Vagina (tissue), 2 donors: ENCODE results near the gene IFNGR1. TPM values are rescaled to one million over a fixed set of nuclear protein-coding genes. Genes with fewer than 3 reads are reported as not detected.
"Not testable (repeated sequence)": the region's sequence is repeated elsewhere in the genome, so short reads cannot be mapped to it uniquely, and the experiment has no call there.

ENCODE experiments used
- DNase-seq, 2 donors: peaks; one replicate each; pipeline ENCODE4 v3.0.0-alpha.2; 2017; ENCODE audit errors: extremely low spot score in 2 of 2
- H3K27ac ChIP-seq: fragments of 200-600 bp; sonication (generic); one replicate; pipeline ENCODE4 v1.5.1; 2019
- H3K27me3 ChIP-seq: fragments of 200-600 bp; sonication (generic); one replicate; pipeline ENCODE4 v1.5.1; 2019
- H3K36me3 ChIP-seq, 2 donors: fragments of 200-600 bp; sonication (generic); one replicate each; pipeline ENCODE4 v1.5.1; 2017 to 2019
- H3K4me1 ChIP-seq: fragments of 200-600 bp; sonication (generic); one replicate; pipeline ENCODE4 v1.5.1; 2019
- H3K4me3 ChIP-seq, 2 donors: fragments of 200-600 bp; sonication (generic); 1 replicate in 1 of 2; 2 replicates in 1 of 2; pipeline ENCODE4 v1.5.1; 2016 to 2019
- H3K9me3 ChIP-seq: fragments of 200-600 bp; sonication (generic); one replicate; pipeline ENCODE4 v1.5.1; 2019
- POLR2A ChIP-seq, 2 donors: fragments of 450-650 bp; IDR thresholded peaks; one replicate each; pipeline ENCODE4 v1.6.1; 2017; ENCODE audit warnings: antibody characterized with exemption in 2 of 2, mild to moderate bottlenecking in 2 of 2, moderate library complexity in 2 of 2
- POLR2AphosphoS5 ChIP-seq, 2 donors: sonication (generic); formaldehyde crosslinking; IDR thresholded peaks; one replicate each; pipeline ENCODE4 v1.9.0; 2017; ENCODE audit warnings: antibody characterized with exemption in 2 of 2, mild to moderate bottlenecking in 2 of 2, low read depth in 1 of 2; ENCODE audit not compliant: insufficient read depth in 1 of 2
- intact Hi-C: fragments of 100-400 bp; cut with DNase I; formaldehyde crosslinking; loops from one replicate; pipeline ENCODE4 v1.15.1; 2023
- total RNA-seq: library from RNA; depleted of rRNA; stranded (reverse); fragments of >200 nt; gene quantifications from one replicate; pipeline ENCODE4 v1.2.3, GENCODE V29; 2016
- TF ChIP-seq, protein P1 (sequence below), 3 experiments: fragments of 450-650 bp in 2 of 3; fragments of 200-600 bp in 1 of 3; sonication (generic) in 1 of 3; IDR thresholded peaks; one replicate each; pipeline ENCODE4 v1.5.1; 2017 to 2019; ENCODE audit warnings: antibody characterized with exemption in 3 of 3, mild to moderate bottlenecking in 2 of 3, moderate library complexity in 2 of 3

IFNGR1 gene
- total RNA-seq, 1 donor from 2014 or later: 76.6 TPM

DNA sequence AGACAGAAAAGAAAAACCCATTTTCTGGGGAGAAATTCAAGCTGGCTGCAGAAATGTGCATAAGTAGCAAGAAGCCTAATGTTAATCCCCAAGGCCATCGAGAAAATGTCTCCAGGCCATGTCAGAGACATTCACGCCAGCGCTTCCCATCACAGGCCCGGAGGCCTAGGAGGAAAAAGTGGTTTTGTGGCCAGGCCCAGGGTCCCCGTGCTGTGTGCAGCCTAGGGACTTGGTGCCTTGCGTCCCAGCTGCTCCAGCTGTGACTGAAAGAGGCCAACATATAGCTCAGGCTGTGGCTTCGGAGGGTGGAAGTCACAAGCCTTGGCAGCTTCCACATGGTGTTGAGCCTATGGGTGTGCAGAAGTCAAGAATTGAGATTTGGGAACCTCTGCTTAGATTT, 10.9 kb downstream of the IFNGR1 start:
- Histone ChIP-seq H3K4me1 (peaks cover 54% of the 10 kb centered on the region), H3K4me3 (no peak overlapping the region), H3K27me3 (no peaks in the 10 kb centered on the region), H3K9me3 (no peaks in the 10 kb centered on the region), H3K27ac (no peak overlapping the region), H3K36me3 (peaks cover 0 to 34% of the 10 kb centered on the region in 2 donors)
- TF ChIP-seq POLR2AphosphoS5 (IDR thresholded peaks at IDR 0.05; ENCODE audit: insufficient read depth in 1 of 2, low read depth in 1 of 2) (no peak), POLR2A (IDR thresholded peaks at IDR 0.05) (no peak)
- TF ChIP-seq, protein P1, sequence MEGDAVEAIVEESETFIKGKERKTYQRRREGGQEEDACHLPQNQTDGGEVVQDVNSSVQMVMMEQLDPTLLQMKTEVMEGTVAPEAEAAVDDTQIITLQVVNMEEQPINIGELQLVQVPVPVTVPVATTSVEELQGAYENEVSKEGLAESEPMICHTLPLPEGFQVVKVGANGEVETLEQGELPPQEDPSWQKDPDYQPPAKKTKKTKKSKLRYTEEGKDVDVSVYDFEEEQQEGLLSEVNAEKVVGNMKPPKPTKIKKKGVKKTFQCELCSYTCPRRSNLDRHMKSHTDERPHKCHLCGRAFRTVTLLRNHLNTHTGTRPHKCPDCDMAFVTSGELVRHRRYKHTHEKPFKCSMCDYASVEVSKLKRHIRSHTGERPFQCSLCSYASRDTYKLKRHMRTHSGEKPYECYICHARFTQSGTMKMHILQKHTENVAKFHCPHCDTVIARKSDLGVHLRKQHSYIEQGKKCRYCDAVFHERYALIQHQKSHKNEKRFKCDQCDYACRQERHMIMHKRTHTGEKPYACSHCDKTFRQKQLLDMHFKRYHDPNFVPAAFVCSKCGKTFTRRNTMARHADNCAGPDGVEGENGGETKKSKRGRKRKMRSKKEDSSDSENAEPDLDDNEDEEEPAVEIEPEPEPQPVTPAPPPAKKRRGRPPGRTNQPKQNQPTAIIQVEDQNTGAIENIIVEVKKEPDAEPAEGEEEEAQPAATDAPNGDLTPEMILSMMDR (IDR thresholded peaks at IDR 0.05): no peak
- intact Hi-C loops: no loop called here
- DNase-seq: no peak

DNA sequence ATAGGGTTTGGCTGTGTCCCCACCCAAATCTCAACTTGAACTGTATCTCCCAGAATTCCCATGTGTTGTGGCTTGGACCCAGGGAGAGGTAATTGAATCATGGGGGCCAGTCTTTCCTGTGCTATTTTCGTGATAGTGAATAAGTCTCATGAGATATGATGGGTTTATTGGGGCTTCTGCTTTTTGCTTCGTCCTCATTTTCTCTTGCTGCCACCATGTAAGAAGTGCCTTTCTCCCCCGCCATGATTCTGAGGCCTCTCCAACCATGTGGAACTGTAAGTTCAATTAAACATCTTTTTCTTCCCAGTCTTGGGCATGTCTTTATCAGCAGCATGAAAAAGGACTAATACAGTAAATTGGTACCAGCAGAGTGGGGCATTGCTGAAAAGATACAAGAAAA, 11.7 kb downstream of the IFNGR1 start:
- H3K27ac ChIP-seq, DNase-seq, H3K9me3 ChIP-seq, intact Hi-C loops, H3K27me3 ChIP-seq, H3K4me3 ChIP-seq: not testable (repeated sequence)
- Histone ChIP-seq H3K4me1 (peaks cover 46% of the 10 kb centered on the region), H3K36me3 (peaks cover 0 to 42% of the 10 kb centered on the region in 2 donors)

DNA sequence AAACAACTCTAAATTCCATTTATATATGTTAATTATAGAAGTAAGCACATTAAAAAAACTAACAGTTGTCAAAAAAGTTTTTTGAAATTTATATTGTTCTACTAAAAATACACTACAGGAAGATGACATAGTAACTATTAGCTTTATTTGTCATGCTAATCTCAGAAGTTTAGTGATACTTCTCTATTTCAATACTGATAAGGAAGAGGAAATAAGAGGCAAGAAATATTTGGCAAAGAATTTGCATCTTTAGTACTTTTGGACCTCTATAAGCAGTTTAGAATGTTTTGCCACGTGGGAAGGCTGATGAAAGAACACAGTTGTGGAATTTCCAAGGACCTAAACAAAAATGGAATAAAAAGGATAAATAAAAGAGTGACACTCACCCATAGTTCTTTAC, 12.6 kb downstream of the IFNGR1 start:
- intact Hi-C loops: no loop called here
- no peak for DNase-seq
- Histone ChIP-seq H3K4me1 (peaks cover 38% of the 10 kb centered on the region), H3K36me3 (peaks cover 0 to 47% of the 10 kb centered on the region in 2 donors), H3K4me3 (no peak overlapping the region), H3K27me3 (no peaks in the 10 kb centered on the region), H3K9me3 (no peaks in the 10 kb centered on the region), H3K27ac (no peak overlapping the region)
- no peak for TF ChIP-seq POLR2AphosphoS5 (IDR thresholded peaks at IDR 0.05; ENCODE audit: insufficient read depth in 1 of 2, low read depth in 1 of 2)
- TF ChIP-seq POLR2A (IDR thresholded peaks at IDR 0.05): no peak
- TF ChIP-seq, protein P1 (IDR thresholded peaks at IDR 0.05): no peak

DNA sequence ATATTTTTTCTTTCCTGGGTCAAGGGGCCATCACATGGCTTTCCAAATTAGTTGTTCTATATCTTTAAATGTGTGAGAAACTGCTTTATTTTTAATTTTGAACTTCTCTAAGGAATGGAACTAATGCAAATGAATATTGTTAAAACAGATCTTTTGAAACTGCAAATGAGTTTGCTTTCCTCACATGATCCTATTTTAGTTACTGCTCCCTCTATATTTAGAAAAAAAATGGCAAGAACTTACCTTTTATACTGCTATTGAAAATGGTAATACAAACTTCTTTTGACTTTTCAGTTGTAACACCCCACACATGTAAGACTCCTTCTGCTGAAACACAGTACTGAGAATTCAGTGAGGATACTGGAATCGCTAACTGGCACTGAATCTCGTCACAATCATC, 15.9 kb downstream of the IFNGR1 start:
- no peak for DNase-seq
- Histone ChIP-seq H3K27ac (no peak overlapping the region), H3K36me3 (peaks cover 0 to 64% of the 10 kb centered on the region in 2 donors), H3K4me1 (peaks cover 7% of the 10 kb centered on the region), H3K4me3 (no peak overlapping the region), H3K9me3 (no peaks in the 10 kb centered on the region), H3K27me3 (no peaks in the 10 kb centered on the region)
- intact Hi-C loops: no loop called here
- TF ChIP-seq, protein P1 (IDR thresholded peaks at IDR 0.05): no peak
- TF ChIP-seq POLR2A (IDR thresholded peaks at IDR 0.05): no peak
- no peak for TF ChIP-seq POLR2AphosphoS5 (IDR thresholded peaks at IDR 0.05; ENCODE audit: insufficient read depth in 1 of 2, low read depth in 1 of 2)

DNA sequence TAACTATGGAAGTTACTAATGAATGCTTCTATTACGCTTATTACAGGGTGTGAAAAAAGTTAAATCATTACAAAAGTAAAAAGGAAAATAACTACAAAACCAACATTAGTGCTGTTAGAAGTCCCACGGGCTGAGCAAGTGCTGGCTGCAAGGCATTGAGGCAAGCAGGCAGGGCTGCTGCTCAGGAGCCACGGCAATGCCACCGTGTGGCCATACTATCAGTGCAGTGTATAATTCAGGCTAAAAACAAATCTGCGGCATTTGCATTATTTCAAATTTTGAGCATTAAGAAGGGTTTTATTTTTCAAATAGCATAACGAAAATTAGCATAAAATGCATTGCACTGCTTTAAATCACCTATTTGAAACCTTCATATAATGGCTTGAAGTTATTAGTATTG, 17.1 kb downstream of the IFNGR1 start:
- DNase-seq: no peak
- intact Hi-C loops: no loop called here
- Histone ChIP-seq H3K27ac (no peak overlapping the region), H3K4me3 (no peak overlapping the region), H3K4me1 (no peaks in the 10 kb centered on the region), H3K27me3 (no peaks in the 10 kb centered on the region), H3K36me3 (peaks cover 0 to 71% of the 10 kb centered on the region in 2 donors), H3K9me3 (no peaks in the 10 kb centered on the region)
- TF ChIP-seq POLR2AphosphoS5 (IDR thresholded peaks at IDR 0.05; ENCODE audit: insufficient read depth in 1 of 2, low read depth in 1 of 2): no peak
- TF ChIP-seq, protein P1 (IDR thresholded peaks at IDR 0.05): no peak
- no peak for TF ChIP-seq POLR2A (IDR thresholded peaks at IDR 0.05)

DNA sequence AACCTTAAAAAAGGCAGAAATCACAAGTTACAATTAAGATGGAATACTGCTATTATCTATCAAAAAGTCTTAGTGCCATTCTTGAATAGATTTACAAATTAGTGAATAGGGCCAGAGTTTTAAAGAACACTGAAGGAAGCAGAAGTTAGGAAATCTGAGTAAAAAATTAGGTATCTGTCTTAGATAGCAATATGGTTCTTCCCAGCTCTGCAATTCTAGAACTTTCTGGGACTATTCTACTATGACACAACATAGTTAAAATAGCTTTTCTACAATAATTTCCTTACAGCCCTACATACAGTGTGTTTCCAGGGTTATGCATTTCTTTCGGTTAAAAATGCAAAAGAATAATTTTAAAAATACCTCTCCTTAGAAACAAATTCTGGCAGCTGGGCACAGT, 18.2 kb downstream of the IFNGR1 start:
- Histone ChIP-seq H3K9me3 (no peaks in the 10 kb centered on the region), H3K4me3 (no peak overlapping the region), H3K36me3 (peaks cover 0 to 69% of the 10 kb centered on the region in 2 donors), H3K27me3 (no peaks in the 10 kb centered on the region), H3K27ac (no peak overlapping the region), H3K4me1 (no peaks in the 10 kb centered on the region)
- no peak for DNase-seq
- no peak for TF ChIP-seq POLR2A (IDR thresholded peaks at IDR 0.05)
- TF ChIP-seq, protein P1 (IDR thresholded peaks at IDR 0.05): no peak
- TF ChIP-seq POLR2AphosphoS5 (IDR thresholded peaks at IDR 0.05; ENCODE audit: insufficient read depth in 1 of 2, low read depth in 1 of 2): no peak
- intact Hi-C loops: no loop called here
